ENCODE measurements around the gene HSD17B14.

Gene HSD17B14

DNA sequence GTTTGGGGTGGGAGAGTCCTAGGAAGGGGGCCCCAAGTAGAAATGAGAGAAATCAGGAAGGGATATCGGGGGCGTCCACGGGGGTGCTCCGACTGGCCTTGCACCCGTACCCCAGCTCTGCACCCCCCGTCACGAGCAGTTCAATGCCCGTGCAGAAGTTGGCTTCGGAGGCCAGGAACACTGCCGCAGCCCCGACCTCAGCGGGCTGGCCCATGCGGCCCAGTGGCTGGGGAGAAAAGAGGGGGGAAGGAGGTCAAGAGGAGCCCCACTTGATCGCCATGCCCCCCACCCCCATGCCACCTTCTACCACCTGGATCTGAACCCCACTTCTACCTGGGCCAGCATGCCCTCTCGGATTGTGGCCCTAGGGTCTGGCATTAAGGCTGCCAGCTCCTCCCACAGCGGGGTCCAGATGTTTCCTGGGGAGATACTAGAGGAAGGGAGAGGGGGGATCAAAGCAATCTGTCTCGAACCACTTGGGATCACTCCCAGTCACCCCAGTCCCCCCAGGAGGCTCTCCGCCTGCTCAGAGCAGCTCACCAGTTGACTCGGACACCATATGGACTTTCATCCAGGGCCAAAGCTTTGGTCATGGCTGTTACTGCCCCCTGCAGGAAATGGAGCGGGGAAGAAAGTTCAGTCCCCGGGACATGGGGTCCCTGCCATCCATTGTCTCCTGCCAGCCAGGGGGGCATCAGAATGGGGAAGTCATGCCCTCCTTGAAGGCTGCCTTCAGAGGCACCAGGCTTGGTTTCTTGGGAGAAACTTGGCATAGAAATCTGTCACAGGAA, 23.0 kb downstream of the HSD17B14 start:
- no peak for DNase-seq
- H3K27ac ChIP-seq: peak overlapping the region; percentile 89 to 92
- intact Hi-C loops (cut with DNase I; ENCODE audit: low total_unique reads): no loop called here

DNA sequence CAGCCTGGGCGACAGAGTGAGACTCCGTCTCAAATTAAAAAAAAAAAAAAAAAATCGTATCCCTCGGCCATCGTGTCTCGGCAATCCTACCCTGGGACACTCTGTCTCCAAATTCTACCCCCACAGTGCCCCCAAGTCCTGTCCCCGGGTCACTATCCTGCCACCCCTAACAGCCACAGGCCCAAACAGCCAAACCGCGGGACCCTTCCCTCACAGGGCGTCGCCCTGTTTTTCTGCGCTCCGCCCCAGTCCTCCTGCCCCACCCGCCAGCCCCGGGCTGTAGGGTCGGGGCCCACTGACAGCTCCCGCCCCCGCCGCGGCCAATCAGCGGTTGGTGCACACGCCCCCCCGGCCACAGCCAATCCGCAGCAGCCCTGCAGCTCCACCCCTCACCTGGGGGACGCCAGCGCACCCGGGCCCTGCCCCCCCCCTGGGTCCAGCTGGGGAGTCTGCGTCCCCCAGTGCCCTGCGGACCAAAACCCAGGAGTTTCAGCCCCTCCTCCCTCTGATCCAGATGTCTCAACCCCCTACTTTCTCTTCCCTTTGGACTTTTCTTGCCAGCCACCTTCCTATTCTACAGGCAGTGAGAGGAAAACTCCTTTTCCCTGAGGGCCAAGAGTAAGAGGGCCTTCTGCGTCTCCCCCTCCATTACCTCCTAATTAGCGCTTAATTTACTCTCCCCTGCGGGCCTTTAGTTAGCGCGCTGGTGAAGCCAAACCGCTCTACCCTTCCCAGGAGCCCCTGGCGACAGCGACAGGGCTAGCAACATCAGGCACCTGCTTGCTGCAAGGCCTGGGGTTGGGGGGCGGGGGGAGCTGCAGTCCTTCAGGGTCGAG, 24.0 kb downstream of the HSD17B14 start:
- Histone ChIP-seq H3K4me3 (peak overlapping the region; percentile 58 to 80), H3K9me3 (no peaks in the 10 kb centered on the region), H3K27me3 (no peaks in the 10 kb centered on the region), H3K4me1 (peaks cover 0 to 38% (median 11%) of the 10 kb centered on the region in 4 donors), H3K27ac (peak overlapping the region; percentile 89 to 92), H3K36me3 (peaks cover 0 to 9% (median 0%) of the 10 kb centered on the region in 3 donors)
- DNase-seq: peak; percentile 92 to 97
- TF ChIP-seq, protein P1, sequence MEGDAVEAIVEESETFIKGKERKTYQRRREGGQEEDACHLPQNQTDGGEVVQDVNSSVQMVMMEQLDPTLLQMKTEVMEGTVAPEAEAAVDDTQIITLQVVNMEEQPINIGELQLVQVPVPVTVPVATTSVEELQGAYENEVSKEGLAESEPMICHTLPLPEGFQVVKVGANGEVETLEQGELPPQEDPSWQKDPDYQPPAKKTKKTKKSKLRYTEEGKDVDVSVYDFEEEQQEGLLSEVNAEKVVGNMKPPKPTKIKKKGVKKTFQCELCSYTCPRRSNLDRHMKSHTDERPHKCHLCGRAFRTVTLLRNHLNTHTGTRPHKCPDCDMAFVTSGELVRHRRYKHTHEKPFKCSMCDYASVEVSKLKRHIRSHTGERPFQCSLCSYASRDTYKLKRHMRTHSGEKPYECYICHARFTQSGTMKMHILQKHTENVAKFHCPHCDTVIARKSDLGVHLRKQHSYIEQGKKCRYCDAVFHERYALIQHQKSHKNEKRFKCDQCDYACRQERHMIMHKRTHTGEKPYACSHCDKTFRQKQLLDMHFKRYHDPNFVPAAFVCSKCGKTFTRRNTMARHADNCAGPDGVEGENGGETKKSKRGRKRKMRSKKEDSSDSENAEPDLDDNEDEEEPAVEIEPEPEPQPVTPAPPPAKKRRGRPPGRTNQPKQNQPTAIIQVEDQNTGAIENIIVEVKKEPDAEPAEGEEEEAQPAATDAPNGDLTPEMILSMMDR (IDR thresholded peaks at IDR 0.05): no peak
- intact Hi-C loops (cut with DNase I; ENCODE audit: low total_unique reads): no loop called here

More for the DNA sequence above, 23.0 kb downstream of the HSD17B14 start:
- Histone ChIP-seq H3K4me3 (no peak overlapping the region), H3K9me3 (no peaks in the 10 kb centered on the region), H3K27me3 (no peaks in the 10 kb centered on the region), H3K4me1 (peaks cover 0 to 33% (median 11%) of the 10 kb centered on the region in 4 donors), H3K36me3 (no peaks in the 10 kb centered on the region)
- TF ChIP-seq, protein P1 (IDR thresholded peaks at IDR 0.05): no peak

DNA sequence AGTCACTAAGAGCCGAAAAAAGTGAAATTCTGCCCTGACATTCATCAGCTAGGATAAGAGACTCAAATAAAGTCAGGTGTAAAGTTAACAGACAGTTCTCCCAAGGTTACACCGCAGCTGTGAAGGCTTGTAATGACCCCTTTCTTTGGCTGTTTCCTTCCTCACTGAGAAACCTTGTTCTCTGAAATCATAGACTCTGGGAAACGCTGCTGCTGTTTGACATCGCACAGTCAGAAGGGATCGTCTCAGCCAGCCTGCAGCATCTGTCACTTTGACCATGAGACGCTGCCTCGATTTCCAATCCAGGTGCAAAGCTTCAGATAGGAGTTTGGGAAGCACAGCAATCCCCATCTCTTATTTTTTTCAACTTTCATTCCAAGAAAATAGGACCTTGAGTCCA, 26.1 kb downstream of the HSD17B14 start:
- H3K36me3 ChIP-seq: peaks cover 0 to 19% (median 0%) of the 10 kb centered on the region in 3 donors
- H3K27ac ChIP-seq: peak overlapping the region; percentile 89 to 92
- H3K9me3 ChIP-seq: no peaks in the 10 kb centered on the region
- TF ChIP-seq, protein P1 (IDR thresholded peaks at IDR 0.05): no peak
- no peak for DNase-seq
- intact Hi-C loops (cut with DNase I; ENCODE audit: low total_unique reads): no loop called here
- H3K27me3 ChIP-seq: no peaks in the 10 kb centered on the region
- peak overlapping the region; percentile 58 to 80 for H3K4me3 ChIP-seq
- H3K4me1 ChIP-seq: peaks cover 0 to 43% (median 12%) of the 10 kb centered on the region in 4 donors

DNA sequence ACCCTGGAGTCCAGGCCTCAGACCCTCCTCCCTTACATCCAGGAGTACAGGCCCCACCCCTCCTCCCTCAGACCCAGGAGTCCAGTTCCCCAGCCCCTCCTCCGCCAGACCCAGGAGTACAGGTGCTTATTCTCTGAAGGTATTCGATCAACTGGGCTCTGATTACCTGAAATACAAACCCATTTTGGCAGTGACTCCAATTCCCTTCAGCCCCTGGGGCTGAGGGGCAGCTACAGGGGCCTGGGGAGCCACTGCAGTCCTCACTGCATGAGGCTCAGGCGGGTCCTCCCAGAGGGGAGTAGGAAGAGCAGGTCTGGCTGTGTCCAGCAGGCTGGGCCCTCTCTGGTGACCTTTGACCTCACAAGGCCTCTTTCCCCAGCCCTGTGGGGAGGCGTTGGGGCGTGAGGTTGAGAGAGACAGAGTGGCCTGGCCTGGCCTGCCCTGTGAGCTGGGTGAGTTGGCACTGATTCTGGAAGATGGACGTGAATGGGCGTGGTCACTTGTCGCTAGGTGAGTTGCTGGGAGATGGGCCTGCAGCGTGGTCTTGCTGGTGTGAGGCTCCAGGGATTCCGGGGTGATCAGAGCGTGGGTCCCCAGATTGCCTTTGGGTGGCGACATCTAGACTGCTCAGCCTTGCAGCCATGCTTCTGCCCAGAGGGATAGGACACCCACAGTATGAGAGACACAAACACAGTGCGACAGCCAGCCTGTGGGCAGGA, 28.5 kb downstream of the HSD17B14 start:
- intact Hi-C loops (cut with DNase I; ENCODE audit: low total_unique reads): no loop called here
- Histone ChIP-seq H3K27me3 (no peaks in the 10 kb centered on the region), H3K4me3 (no peak overlapping the region), H3K9me3 (no peaks in the 10 kb centered on the region), H3K4me1 (peaks cover 0 to 42% (median 10%) of the 10 kb centered on the region in 4 donors), H3K36me3 (peaks cover 0 to 32% (median 0%) of the 10 kb centered on the region in 3 donors), H3K27ac (no peak overlapping the region)
- no peak for DNase-seq
- TF ChIP-seq, protein P1 (IDR thresholded peaks at IDR 0.05): no peak

DNA sequence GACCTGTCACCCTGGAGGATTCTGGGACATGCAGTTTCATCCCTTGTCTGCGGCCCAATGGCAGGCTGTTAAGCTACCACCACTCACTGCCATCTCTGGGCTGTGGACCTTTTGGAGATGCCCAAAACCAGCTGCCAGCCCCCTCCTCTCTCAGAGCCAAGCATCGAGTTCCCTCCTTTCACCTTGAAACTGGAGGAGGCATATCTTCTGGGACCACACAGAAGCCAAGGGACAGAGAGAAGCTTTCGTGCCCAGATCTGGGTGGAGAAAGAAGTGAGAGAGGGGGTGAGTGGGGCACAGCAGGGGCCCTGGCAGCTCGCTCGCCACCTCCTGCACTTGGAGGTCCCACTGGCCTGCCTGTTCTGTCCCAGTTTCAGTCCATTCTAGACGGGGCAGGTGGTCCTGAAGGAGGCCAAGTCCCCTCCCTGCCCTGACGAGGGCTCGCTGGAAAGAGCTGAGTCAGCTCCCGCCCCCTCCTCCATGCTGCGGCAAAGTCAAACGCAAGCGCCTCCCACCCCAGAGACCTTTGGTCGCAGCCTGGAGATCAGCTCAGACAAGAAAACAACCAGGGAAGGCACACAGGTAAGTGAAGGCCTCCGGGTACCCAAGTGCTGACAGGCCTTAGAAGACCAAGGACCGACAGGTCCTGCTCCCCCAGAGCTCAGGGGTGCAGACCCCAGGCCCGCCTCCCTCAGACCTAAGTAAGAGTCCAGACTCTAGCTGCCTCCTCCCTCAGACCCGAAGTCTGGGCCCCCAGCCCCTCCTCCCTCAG, 29.3 kb downstream of the HSD17B14 start:
- Histone ChIP-seq H3K4me1 (peaks cover 0 to 34% (median 8%) of the 10 kb centered on the region in 4 donors), H3K4me3 (no peak overlapping the region), H3K36me3 (peaks cover 0 to 32% (median 0%) of the 10 kb centered on the region in 3 donors), H3K27me3 (no peaks in the 10 kb centered on the region), H3K9me3 (no peaks in the 10 kb centered on the region), H3K27ac (no peak overlapping the region)
- intact Hi-C loops (cut with DNase I; ENCODE audit: low total_unique reads): no loop called here
- TF ChIP-seq, protein P1 (IDR thresholded peaks at IDR 0.05): no peak
- no peak for DNase-seq
